Measurements from ENCODE around the gene CCDC63.
"Not testable (repeated sequence)": the region's sequence is repeated elsewhere in the genome, so short reads cannot be mapped to it uniquely, and the experiment has no call there.

CCDC63 gene

DNA sequence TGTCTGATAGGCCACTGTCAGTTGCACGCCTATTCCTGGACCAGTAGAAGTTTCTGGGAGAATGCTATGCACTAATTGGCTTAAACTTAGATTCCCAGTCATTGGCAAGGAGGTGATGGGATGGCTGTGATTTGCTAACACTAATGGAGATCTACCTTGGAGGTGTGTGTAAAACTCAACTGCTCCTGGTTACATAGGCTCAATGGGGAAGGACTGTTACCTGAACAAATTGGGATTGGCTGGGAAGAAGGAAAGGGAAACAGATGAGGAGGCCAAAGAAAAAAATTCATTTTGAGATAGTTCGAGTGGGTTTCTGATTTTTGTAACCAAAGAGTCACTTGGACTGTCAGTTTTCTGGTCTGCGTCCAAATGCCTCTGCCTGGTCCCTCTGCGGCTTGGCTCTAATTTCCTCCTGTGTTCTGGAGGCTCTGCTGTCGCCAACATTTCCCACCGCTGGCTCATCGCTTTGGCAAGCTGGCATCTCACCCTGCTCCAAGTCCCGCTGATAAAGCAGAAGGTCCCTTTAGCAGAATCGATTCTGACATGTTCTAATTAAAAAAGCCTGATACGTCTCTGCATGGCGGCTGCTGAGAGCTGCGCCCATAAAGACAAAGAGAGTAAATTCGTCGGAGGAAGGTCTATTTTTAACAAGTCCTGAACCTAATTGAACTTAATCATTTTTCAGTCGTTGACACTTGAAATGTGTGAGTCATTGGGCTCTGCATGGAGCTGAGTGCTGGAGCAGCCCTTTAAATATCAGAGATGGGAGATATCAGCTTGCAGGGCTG, 2.0 kb upstream of the CCDC63 start:
- DNase-seq: no peak

DNA sequence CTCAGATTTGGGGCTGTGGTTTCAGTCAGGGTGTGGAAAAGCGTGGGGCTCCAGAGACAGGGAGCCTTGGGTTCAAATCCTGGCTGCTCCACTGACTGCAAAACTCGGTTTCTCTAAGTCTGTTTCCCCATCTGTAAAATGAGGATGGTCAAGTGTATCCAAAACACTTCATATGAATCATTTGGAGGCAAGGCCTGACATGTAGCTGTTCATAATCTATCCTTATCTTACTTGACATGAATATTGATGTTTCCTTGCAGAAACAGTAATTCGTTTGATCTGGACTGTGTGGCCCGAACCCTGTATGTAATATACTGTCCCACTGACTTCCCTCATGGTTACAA, 1.5 kb upstream of the CCDC63 start:
- DNase-seq: no peak

DNA sequence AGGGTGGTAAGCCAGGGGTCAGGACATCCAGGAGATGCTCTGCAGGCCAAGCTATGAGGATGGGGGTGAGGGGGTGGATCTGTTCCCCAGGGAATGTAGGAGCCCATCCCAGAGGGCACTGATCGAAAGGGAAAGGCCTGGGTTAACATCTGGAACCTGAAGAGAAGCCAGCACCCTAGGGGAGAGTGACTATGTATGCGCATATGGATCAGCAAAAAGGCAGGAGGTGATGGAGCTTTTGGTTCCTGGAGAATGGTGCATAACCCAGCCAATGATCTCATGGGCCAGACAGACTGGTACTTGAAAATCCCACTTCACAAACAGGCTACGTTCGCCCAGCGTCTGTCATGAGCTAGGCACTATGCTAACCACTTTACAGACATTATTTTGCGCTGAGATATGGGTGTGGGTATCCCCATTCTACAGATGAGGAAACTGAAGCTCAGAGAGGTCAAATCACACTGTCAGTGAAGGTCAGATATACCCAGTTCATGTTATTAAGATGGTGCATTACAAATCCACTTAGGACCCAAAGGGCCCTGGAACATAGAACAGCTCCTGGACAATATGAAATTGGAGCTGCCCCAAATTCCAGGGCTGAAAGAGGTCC, 1.6 kb downstream of the CCDC63 start:
- DNase-seq: no peak

DNA sequence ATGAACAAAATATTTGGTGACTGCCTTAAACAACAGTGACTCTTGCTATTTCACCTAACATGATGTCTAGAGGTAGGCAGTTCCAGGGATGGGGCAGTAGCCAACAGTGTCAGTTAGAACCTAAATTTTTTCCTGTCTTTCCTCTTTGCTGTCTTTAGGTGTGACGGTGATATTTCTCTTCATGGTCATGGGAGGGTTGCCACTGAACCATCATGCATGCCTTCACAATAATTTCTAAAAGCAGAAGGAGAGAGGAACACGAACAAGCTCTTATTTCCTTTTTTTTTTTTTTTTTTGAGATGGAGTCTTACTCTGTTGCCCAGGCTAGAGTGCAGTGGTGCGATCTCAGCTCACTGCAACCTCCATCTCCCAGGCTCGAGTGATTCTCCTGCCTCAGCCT, 2.4 kb downstream of the CCDC63 start:
- no peak for DNase-seq

DNA sequence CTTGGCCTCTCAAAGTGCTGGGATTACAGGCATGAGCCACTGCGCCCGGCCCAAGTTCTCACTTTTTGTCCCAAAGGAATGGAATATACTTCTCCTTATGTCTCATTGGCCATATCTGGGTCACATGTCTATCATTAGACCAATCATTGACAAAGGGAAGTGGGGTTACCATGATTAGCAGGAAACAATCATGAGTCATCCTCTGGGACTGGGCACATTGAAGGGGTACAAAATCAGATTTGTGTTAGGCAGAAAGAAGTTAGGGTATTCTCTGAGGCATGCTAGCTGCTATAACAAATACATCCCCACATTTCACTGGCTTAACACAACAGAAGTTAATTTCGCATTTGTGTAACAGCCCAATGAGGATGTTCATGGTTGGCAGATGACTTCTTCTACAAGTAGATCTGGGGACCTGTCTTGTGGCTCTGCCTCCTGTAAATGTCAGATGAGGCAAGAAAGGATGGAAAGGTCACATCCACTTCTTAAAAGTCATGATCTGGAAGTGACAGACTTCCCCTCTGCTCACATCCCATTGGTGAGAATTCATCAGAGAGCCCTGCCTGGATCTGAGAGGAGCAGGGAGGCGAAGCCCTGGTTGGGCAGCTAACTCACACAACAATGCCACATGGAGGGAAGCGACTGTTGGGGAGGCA, 3.1 kb downstream of the CCDC63 start:
- no peak for DNase-seq

DNA sequence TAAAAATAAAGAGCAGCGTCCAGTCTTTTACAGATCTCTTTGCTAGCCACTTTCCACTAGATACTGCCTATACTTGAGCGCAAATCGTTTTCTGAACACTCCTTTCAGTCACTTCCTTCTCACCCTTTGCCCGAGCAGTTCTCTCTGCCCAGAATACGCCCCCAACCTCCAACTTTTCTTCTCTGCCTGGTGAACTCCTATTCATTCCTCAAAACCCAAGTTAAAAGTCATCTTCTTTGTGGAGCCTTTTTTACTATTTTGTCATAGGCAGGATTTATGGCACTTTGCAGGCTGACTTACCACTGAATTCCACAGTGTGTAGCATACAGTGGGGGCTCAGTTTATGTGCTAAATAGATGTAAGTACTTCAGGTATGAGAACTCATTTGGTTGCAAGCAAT, 4.0 kb downstream of the CCDC63 start:
- DNase-seq: no peak

DNA sequence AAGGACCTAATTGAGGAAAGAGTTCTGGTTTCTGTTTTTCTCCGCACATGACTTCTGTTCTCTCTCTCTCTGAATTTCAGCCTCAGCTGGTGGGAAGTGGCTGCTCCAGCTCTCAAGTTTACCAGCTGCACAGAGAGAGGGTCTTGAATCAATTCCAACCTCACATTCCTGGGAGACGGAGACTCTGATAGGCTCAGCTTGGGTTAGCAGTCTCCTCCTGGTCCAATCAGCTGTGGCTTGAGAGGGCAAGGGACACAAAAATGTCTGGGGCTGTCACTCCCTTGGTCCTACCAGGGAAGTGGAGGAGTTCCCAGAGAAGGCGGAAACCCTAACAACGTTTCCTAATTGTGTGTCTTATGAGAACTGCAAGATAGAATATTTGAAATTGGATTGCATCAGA, 7.0 kb downstream of the CCDC63 start:
- no peak for DNase-seq

DNA sequence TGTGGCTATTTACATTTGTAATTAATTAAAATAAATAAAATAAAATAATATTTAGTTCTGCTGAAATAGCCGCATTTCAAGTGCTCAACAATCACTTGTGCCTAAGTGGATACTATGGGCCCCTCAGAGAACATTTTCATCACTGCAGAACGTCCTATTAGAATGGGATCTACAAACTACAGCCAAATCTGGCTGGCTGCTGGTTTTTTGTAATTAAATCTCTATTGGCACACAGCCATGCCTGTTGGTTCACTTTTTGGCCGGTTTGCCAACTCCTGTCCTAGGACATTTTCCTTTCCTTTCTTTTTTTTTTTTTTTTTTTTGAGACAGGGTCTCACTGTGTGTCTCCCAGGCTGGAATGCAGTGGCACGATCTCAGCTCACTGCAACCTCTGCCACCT, 9.8 kb downstream of the CCDC63 start:
- DNase-seq: no peak

DNA sequence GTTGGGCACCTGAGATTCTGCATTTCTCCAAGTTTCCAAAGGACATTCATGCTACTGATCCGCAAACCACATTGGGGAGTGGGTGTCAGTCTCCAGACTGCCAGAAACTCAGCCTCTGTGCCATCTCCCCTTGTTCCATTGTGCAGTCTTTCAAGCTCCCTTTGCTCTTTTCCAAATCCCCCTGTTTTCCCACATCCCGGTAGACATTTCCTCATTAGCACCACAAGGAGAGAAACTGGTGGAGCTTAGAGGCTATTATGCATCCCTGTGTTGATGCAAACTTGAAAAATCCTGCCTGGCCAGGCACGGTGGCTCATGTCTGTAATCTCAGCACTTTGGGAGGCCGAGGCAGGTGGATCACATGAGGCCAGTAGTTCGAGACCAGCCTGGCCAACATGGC, 10.7 kb downstream of the CCDC63 start:
- no peak for DNase-seq

DNA sequence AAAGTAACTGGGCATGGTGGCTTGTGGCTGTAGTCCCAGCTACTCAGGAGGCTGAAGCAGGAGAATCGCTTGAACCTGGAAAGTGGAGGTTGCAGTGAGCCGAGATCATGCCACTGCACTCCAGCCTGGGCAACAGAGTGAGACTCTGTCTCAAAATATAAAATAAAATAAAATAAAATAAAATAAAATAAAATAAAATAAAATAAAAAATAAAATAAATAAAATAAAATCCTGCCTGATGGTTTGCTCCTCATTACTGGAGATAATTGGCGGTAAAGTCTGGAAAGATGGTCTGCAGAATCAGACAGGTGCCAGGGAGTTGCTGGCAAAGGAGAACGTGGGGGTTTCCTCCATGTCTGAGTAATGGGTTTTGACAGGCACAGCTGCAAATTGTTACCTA, 11.2 kb downstream of the CCDC63 start:
- DNase-seq: not testable (repeated sequence)

DNA sequence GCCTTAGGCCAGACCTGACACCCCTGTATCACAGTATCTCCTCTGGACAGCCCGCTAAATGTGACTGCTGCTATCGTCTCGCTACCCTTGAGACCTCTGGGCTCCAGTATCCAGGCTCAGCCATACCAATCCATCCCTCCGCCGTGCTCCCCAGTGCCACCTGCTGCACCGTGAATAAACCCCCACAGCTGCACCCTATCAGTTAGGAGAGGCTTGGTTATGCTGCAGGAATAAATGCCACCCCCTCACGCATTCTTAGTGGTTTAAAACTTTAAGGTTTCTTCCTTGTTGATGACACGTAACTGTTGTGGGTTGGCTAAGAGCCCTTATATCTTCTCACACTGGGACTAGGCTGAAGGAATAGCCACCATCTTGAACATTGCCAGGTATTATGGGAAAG, 12.1 kb downstream of the CCDC63 start:
- DNase-seq: peak in 1 of 2 experiments; percentile 3

DNA sequence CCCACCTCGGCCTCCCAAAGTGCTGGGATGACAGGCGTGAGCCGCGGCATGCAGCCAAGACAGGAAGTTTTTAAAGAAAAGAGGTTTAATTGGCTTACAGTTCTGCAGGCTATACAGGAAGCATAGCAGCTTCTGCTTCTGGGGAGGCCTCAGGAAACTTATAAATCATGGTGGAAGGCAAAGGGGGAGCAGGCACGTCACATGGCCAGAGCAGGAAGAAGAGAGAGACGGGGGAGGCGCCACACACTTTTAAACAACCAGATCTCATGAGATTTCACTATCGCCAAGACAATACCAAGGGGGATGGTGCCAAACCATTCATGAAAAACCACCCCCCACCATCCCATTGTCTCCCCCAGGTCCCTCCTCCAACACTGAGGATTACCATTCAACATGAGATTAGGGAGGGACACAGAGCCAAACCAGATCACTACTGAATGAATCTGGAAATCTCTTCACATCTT, 14.1 kb downstream of the CCDC63 start:
- no peak for DNase-seq

DNA sequence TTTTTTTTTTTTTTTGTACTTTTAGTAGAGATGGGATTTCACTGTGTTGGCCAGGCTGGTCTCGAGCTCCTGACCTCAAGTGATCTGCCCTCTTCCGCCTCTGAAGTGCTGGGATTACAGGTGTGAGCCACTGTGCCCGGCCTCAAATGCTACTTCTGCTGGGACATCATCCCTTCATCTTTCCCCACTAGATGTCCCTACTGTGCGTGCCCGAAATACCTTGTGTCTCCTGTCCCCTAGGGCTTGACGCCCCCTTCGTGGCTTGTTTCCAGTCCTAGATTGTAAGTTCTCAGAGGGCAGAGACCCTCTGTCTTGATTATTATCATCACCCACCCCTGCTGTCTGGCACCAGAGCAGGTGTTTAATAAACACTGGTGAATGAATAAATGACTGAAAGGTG, 14.9 kb downstream of the CCDC63 start:
- no peak for DNase-seq

DNA sequence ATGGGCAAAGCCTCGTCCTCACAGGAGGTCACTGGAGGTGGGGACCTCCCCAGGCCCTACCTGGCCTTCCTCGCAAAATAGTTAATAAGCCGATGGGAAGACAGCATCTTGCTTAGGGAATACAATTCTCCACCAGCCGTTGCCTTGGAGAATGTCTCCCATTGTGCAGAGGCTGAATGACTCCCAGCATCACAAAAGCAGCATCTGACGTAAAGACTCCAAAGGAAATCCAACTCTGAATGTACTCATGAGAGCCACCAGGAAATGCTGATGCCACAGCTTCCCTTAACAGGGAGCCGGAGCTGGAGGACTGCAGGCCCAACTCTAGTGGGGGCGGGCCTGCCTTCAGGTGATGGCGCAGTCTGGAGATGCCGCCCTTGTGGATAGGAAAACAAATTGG, 15.5 kb downstream of the CCDC63 start:
- DNase-seq: no peak

DNA sequence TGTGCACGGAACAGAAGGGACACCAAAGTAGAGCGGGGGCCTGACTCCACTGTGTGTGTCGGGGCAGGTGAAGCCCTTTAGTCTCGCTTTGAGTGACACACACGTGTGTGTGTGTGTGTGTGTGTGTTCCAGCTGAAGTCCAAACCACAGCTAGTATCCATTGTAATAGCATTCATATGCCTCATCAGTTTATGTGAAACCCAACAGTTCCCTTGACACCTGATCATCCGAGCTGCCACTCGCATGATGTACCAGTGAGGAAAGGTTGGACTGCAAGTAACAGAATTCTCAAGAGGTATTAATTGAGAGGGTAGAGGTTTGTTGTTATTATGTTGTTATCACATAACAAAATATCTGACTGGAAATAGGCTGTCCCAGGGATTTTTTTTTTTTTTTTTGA, 16.4 kb downstream of the CCDC63 start:
- DNase-seq: no peak

DNA sequence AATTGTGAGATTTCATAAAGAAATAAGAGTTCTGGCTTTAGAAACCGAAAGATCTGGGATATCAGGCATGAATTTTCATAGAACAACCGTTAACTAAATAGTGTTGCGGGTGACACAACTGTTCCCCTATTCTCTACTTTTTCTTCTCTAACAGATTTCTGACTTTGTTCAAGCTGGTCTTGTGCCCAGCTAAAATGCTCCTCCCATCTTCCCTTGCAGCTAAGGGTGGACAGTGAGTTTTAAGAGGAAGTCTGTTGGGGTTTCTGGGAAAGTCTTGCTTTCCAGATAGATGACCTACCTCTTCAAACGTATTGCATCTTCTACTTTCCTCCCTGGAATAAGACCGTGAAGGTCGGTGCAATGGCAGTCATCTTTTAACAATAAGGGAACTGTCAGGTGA, 18.7 kb downstream of the CCDC63 start:
- no peak for DNase-seq

DNA sequence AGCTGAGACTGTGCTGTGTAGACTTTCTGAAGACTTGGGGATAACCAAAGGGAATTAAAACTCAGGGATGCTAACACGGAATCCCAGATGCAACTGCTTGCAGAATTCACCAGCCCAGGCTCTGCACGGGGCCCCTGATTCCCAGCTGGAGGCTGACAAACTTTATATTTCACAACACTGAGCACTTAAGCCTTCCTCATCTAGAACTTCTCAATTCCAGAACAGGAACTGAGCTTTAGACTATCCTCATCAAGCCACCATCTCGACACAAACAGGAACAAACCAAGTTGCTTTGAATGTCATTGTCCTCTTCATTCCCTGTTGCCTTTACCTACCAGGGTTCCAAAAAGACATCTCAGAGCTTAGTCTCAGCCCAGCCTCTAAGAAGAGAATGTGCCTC, 22.2 kb downstream of the CCDC63 start:
- DNase-seq: no peak

DNA sequence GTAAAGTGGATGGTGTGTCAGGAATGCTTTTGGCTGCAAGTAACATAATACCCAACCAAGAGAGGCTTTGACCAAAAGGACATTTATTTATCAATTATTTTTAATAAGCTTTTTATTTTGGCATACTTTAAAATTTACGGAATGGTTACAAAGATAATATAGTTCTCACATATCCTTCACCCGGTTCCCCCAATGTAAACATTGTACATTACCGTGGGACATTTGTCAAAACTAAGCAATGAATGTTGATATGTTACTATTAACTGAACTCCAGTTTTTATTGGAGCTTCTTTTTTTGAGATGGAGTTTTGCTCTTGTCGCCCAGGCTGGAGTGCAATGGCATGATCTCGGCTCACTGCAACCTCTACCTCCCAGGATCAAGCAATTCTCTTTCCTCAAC, 23.0 kb downstream of the CCDC63 start:
- no peak for DNase-seq

DNA sequence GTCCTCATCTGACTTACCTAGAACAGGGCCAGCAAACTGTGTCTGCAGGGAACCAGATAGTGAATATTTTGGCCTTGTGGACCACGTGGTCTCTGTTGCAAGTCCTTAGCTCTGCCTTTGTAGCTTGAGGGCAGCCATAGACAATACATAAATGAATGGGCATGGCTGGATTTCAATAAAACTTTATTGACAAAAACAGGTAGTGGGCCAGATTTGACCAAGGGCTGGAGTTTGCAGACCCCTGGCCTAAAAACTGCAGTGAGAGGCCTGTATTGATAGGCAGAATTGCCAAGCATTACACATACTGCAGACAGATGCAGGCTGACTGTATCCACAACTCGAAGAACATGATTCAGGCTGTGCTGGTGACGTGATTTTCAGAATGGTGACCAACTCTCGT, 25.3 kb downstream of the CCDC63 start:
- no peak for DNase-seq

DNA sequence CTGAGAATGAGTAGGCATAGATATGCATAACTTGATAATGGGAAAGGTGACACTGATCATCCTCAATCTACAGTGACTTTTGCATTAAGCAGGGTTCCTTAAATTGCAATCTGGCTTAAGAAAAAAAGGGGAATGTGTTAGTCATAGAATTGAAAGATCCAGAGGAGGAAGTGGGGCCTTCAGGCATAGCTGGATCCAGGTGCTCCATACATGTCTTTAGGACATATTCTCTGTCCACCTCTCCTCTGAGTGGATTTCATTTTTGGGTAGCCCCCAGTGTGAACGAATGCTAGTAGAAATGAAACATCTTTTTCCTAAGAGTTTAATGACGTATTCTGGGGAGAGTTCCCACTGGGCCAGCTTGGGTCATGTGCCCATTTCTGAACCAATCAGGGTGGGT, 27.6 kb downstream of the CCDC63 start:
- DNase-seq: no peak

DNA sequence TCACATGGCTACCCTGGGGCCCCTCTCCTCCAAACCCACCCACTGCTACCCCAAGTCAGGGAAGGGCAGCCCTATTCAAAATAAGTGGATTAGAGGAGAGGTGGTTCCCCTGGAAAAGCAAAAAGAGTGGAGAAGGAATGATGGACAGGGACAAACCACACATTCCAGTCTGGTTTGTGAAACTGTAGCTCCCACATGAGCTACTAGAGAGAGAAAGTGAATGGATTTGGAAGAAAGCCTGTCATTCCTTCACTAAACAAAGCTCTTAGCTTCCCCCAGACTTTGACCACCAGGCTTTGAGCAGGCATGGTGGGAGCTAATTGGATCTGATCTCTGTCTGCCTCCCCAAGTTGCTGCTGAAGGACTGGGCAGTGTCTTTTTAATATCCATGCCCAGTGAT, 28.0 kb downstream of the CCDC63 start:
- no peak for DNase-seq

DNA sequence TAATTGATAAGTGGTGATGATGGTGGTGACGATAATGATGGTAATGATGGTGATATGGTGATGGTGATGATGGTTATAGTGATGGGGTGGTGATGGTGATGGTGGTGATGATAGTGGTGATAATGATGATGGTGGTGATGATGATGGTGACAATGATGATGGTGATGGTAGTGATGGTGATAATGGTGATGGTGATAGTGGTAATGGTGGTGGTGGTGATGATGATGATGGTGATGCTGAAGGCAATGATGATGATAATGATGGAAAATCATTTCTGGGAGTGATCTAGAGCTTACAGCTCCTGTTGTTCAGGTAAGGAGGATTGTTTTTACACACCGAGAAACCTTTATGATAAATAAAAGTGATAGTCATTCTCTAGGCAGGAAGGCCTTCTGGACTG, 33.9 kb downstream of the CCDC63 start:
- DNase-seq: no peak

DNA sequence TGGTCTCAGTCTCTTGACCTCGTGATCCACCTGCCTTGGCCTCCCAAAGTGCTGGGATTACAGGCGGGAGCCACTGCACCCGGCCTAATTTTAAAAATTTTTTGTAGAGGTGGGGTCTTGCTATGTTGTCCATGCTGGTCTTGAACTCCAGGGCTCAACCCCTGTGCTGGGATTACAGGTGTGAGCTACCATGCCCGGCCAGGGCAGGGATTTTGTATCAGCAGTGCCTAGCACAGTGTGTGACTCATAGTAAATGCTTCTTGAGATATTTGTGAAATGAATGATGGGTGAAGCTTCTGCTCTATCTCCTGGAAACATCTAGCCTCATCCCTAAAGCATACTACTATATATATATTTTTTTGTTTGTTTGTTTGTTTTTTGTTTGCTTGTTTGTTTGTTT, 36.5 kb downstream of the CCDC63 start:
- no peak for DNase-seq

DNA sequence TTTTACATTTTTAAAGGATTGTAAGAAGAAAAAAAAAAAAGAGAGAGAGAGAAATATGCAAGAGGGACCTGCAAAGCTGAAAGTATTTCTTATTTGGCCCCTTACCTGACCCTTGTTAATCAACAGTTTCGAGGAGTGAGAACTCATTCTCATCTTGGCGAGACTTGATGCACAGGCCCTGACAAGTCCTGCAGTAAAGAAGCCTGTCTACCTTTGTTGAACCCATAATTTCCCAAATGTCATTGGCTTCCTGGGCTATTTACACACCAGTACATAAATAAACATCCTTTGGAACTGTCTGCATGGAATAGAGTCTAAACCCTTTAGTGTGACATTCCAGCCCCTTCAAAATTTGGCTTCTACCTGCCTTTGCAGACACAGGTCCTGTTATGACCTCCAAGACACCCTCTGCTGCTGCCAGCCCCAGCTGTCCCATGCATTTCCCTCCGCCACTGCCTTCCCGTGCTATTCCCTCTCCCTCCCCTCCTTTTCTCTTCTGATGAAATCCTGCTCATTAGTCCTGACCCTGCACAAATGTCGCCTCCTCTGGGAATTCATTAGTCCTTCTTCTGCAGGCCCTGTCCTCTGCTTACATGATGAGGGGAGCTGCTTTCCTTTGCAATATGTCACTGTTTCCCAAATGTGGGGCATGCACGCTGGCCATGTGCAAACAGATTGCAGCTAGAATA, 38.5 kb downstream of the CCDC63 start:
- DNase-seq: no peak

Measured in NCI-H526 (cell line).